Cardiac fibroblast (primary cell): ENCODE data around the gene HOXA10.

ENCODE experiments used
- DNase-seq, 2 donors: peaks; one replicate each; pipeline versions ENCODE4 v3.0.0 to v3.0.0-alpha.2; 2010; ENCODE audit warnings: low read depth in 2 of 2
- H3K4me3 ChIP-seq, 2 donors: replicated peaks in 1 of 2; 1 replicate in 1 of 2; 2 replicates in 1 of 2; pipeline ENCODE4 v1.5.1; 2011; ENCODE audit warnings: low read depth in 2 of 2, low read length in 2 of 2, mild to moderate bottlenecking in 2 of 2, moderate library complexity in 1 of 2
- CTCF ChIP-seq: IDR thresholded peaks from one replicate; pipeline ENCODE4 v1.5.1; 2011; ENCODE audit warnings: low read depth, mild to moderate bottlenecking, low read length, inconsistent platforms

HOXA10 gene

DNA sequence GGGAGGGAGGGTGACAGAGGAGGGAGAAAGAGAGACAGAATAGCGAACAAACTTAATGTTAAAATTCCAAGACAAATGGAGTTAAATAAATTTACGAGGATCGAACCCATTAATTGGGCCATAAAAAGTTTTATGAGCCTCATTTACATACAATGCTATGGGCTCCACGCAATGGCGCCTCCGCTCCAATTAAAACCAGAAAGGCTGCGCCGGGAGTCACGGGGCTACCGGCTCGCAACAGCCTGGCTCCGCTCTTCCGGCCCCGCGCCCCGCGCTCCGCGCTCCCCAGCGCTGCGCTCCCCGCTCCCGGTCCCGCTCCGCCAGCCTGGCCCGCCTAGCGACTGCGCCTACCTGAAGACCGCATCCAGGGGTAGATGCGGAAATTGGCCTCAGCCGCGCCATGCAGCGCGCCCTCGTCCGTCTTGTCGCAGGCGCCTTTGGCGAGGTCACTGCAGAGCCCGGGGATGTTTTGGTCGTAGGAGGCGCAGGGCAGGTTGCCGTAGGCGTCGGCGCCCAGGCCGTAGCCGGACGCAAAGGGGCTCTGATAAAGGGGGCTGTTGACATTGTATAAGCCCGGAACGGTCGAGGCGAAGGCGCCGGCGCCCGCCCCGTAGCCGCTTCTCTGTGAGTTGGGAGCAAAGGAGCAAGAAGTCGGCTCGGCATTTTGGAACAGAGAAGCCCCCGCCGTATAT is 18.2 kb downstream of the HOXA10 start:
- DNase-seq, result no peak
- H3K4me3 ChIP-seq, result no peak overlapping the region
- no peak for TF ChIP-seq CTCF

DNA sequence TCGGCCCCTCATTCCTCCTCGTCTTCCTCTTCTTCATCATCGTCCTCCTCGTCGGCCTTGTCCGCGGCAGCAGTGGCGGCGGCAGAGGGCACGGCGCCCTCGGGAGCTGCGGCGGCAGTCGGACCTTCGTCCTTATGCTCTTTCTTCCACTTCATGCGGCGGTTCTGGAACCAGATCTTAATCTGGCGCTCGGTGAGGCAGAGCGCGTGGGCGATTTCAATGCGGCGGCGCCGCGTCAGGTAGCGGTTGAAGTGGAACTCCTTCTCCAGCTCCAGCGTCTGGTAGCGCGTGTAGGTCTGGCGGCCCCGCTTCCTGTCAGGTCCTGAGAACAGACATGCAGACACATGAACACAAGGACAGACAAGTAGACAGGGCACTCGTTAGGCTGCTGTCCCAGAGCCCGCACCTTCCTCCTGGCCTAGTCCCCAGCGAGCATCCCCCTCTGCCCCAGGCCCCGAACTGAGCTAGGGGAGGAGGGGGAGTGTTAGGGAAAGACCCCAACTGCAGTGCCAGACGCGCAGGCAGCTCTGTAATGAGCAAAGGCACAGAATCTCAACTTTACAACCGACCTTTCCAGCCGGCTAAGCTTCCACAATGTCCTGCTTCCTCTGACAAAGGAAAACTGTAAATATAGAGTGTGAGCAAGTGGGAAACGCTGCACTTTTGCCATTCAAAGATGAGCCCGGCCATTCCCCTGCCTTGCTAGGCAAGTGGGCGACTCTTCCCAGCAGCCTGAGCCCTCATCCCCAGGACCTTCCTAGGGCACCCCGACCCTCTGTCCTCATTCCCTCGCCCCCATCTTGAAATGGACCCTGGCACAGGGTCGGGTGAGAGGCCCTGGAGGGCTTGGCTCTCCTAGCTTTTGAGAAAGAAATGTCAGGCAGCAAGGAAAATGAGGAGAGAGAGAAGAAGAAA is 19.0 kb downstream of the HOXA10 start:
- TF ChIP-seq CTCF, result no peak
- H3K4me3 ChIP-seq, result no peak overlapping the region
- no peak for DNase-seq

DNA sequence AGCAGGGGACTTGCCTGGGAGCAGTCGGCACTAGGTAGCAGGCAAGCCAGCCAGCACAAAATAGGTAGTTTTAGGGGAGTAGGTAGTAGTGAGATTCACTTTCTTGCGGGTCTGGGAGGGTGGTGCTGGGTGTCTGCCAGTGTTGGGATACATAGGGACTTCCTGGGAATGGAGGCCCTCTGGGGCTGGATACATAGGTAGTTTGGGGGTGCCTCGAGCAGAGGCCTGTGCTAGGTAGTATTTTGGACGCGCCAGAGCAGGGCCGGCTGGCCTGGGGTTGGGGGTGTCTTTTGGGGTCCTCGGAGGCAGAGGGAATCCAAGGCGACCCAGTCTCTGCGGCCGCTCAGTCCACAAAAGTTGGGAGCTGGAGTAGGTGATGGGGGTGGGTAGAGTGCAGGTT is 19.8 kb downstream of the HOXA10 start:
- no peak overlapping the region for H3K4me3 ChIP-seq
- no peak for DNase-seq
- no peak for TF ChIP-seq CTCF

- no peak for TF ChIP-seq CTCF
- DNase-seq, result no peak
- no peak overlapping the region for H3K4me3 ChIP-seq
Measured at GRCh38 chr7:27153526-27153925, 20.6 kb downstream of the HOXA10 start.

- no peak overlapping the region for H3K4me3 ChIP-seq
- DNase-seq, result no peak
- TF ChIP-seq CTCF, result no peak
Measured at GRCh38 chr7:27152816-27153442, 21.2 kb downstream of the HOXA10 start.

DNA sequence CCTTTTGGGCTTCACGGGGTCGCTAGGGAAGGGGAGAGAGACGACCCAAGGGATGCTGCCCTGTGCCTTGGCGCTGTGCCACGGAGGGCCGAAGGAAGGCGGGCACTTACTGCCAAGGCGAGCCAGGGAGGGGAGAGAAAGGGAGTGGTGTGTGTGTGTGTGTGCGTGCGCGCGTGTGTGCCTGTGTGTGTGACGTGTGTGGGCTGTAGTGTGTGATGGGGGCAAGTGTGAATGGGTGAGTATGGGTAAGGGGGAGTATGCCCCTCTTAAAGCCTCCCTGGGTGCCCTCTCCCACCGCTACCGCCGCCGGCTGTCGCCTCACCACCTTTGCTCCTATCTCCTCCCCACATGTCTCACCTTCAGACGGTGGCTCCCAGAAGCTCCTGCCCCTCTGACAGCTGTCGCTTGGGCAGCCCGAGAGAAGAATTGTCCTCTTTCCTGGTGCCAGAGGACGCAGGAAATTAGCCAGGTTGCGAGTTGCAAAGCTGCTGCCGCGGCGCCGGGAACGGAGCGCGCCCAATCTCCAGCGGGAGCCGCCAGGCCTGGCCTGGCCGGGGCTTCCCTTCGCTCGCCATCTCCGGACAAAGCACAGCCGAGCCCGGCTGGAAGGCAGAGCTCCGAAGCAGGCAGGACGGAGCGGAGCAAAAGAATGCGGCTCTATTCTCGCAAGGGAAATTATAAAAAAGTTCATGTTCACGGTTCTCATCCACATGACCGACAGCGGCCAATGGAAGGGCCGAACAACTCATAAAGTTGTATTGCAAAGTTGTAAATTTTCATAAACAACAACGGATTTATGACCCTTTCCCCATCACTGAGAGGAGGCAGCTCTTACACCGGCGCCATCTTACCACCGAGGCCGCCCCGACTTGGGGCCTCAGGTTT is 21.9 kb downstream of the HOXA10 start, which contains the start of gene HOXA3:
Gene HOXA3, minus strand, starts transcription at position 653 of the 885 bp plus-strand sequence. CDS start 41,943 bp downstream, outside the sequence.
- no peak for DNase-seq
- no peak within 1 kb of the TSS for H3K4me3 ChIP-seq
- TF ChIP-seq CTCF, result no peak
